Central memory CD8-positive, alpha-beta T cell (primary cell): ENCODE measurements around the gene ARHGEF4.
A peak's percentile ranks its signal among the peaks of the same experiment; 100 is the strongest.

Experiments used
- ATAC-seq: fragments of 150-1000 bp; cut with Tn5 transposase; replicated peaks from 2 replicates; pipeline ENCODE4 v1.10.0; 2022; ENCODE audit warnings: mild to moderate bottlenecking, moderate FRiP score, moderate number of reproducible peaks; ENCODE audit not compliant: poor library complexity, severe bottlenecking; ENCODE audit errors: extremely low read depth
- DNase-seq, 2 donors: peaks; one replicate each; pipeline ENCODE4 v3.0.0; 2021; ENCODE audit warnings: low spot score in 2 of 2
- H3K27ac Mint-ChIP-seq: one replicate; pipeline ENCODE4 v1.8.0; 2022; ENCODE audit warnings: low read depth, mild to moderate bottlenecking, moderate library complexity, mixed read lengths
- H3K27me3 Mint-ChIP-seq: one replicate; pipeline ENCODE4 v1.8.0; 2022; ENCODE audit warnings: mixed read lengths
- H3K36me3 Mint-ChIP-seq: one replicate; pipeline ENCODE4 v1.8.0; 2022; ENCODE audit warnings: mild to moderate bottlenecking, moderate library complexity, mixed read lengths; ENCODE audit not compliant: insufficient read depth
- H3K4me1 Mint-ChIP-seq: one replicate; pipeline ENCODE4 v1.8.0; 2022; ENCODE audit warnings: mixed read lengths
- H3K4me3 Mint-ChIP-seq: one replicate; pipeline ENCODE4 v1.8.0; 2022; ENCODE audit warnings: mild to moderate bottlenecking, moderate library complexity, mixed read lengths
- H3K9me3 Mint-ChIP-seq: one replicate; pipeline ENCODE4 v1.8.0; 2022; ENCODE audit warnings: mixed read lengths

ARHGEF4 gene

GRCh38 chr2:130823171-130823885 is 13.4 kb upstream of the ARHGEF4 start:
- DNase-seq, result no peak
- Mint-ChIP-seq H3K4me3 (no peak overlapping the region), H3K27ac (peak overlapping the region; percentile 96), H3K4me1 (peaks cover 12% of the 10 kb centered on the region), H3K27me3 (no peaks in the 10 kb centered on the region), H3K36me3 (peaks cover 10% of the 10 kb centered on the region), H3K9me3 (no peaks in the 10 kb centered on the region)
- ATAC-seq, result no peak

GRCh38 chr2:130823886-130824491 is 12.7 kb upstream of the ARHGEF4 start:
- peaks cover 10% of the 10 kb centered on the region for H3K36me3 Mint-ChIP-seq
- H3K27ac Mint-ChIP-seq, result peak overlapping the region; percentile 96
- H3K27me3 Mint-ChIP-seq, result no peaks in the 10 kb centered on the region
- peaks cover 12% of the 10 kb centered on the region for H3K4me1 Mint-ChIP-seq
- peak; percentile 23 for ATAC-seq
- DNase-seq, result no peak
- no peaks in the 10 kb centered on the region for H3K9me3 Mint-ChIP-seq
- H3K4me3 Mint-ChIP-seq, result peak overlapping the region; percentile 66

GRCh38 chr2:130824492-130825061 is 12.1 kb upstream of the ARHGEF4 start:
- Mint-ChIP-seq H3K4me1 (peaks cover 12% of the 10 kb centered on the region), H3K27ac (peak overlapping the region; percentile 96), H3K4me3 (peak overlapping the region; percentile 66), H3K9me3 (no peaks in the 10 kb centered on the region), H3K27me3 (no peaks in the 10 kb centered on the region), H3K36me3 (peaks cover 10% of the 10 kb centered on the region)
- DNase-seq (peak in 1 of 2 donors; percentile 69), ATAC-seq (peak; percentile 90)

GRCh38 chr2:130825231-130825965 is 11.3 kb upstream of the ARHGEF4 start:
- Mint-ChIP-seq H3K36me3 (peaks cover 10% of the 10 kb centered on the region), H3K4me3 (no peak overlapping the region), H3K27ac (peak overlapping the region; percentile 96), H3K9me3 (no peaks in the 10 kb centered on the region), H3K27me3 (peaks cover 1% of the 10 kb centered on the region), H3K4me1 (peaks cover 12% of the 10 kb centered on the region)
- DNase-seq (no peak), ATAC-seq (no peak)

- no peak overlapping the region for H3K4me3 Mint-ChIP-seq
- peaks cover 12% of the 10 kb centered on the region for H3K4me1 Mint-ChIP-seq
- peaks cover 14% of the 10 kb centered on the region for H3K36me3 Mint-ChIP-seq
- ATAC-seq, result no peak
- no peaks in the 10 kb centered on the region for H3K9me3 Mint-ChIP-seq
- peaks cover 6% of the 10 kb centered on the region for H3K27me3 Mint-ChIP-seq
- no peak for DNase-seq
- H3K27ac Mint-ChIP-seq, result no peak overlapping the region
These were observed 10.8 kb upstream of the ARHGEF4 start for GRCh38 chr2:130825966-130826253.

- ATAC-seq, result no peak
- peaks cover 12% of the 10 kb centered on the region for H3K4me1 Mint-ChIP-seq
- H3K27ac Mint-ChIP-seq, result no peak overlapping the region
- H3K36me3 Mint-ChIP-seq, result peaks cover 14% of the 10 kb centered on the region
- H3K27me3 Mint-ChIP-seq, result peaks cover 8% of the 10 kb centered on the region
- no peak for DNase-seq
- H3K9me3 Mint-ChIP-seq, result no peaks in the 10 kb centered on the region
- no peak overlapping the region for H3K4me3 Mint-ChIP-seq
These were observed 10.3 kb upstream of the ARHGEF4 start for GRCh38 chr2:130826419-130826818.

GRCh38 chr2:130826821-130827501 is 9.8 kb upstream of the ARHGEF4 start:
- ATAC-seq, result no peak
- H3K9me3 Mint-ChIP-seq, result no peaks in the 10 kb centered on the region
- H3K27ac Mint-ChIP-seq, result no peak overlapping the region
- peaks cover 12% of the 10 kb centered on the region for H3K4me1 Mint-ChIP-seq
- no peak overlapping the region for H3K4me3 Mint-ChIP-seq
- peaks cover 10% of the 10 kb centered on the region for H3K27me3 Mint-ChIP-seq
- peaks cover 14% of the 10 kb centered on the region for H3K36me3 Mint-ChIP-seq
- DNase-seq, result no peak

GRCh38 chr2:130827502-130828251 is 9.0 kb upstream of the ARHGEF4 start:
- ATAC-seq, result no peak
- H3K9me3 Mint-ChIP-seq, result no peaks in the 10 kb centered on the region
- H3K27ac Mint-ChIP-seq, result no peak overlapping the region
- peaks cover 17% of the 10 kb centered on the region for H3K27me3 Mint-ChIP-seq
- DNase-seq, result no peak
- H3K4me3 Mint-ChIP-seq, result no peak overlapping the region
- H3K36me3 Mint-ChIP-seq, result peaks cover 14% of the 10 kb centered on the region
- H3K4me1 Mint-ChIP-seq, result peaks cover 12% of the 10 kb centered on the region

GRCh38 chr2:130828461-130828860 is 8.3 kb upstream of the ARHGEF4 start:
- no peak overlapping the region for H3K4me3 Mint-ChIP-seq
- peaks cover 12% of the 10 kb centered on the region for H3K4me1 Mint-ChIP-seq
- no peak for ATAC-seq
- peaks cover 14% of the 10 kb centered on the region for H3K36me3 Mint-ChIP-seq
- H3K27me3 Mint-ChIP-seq, result peaks cover 25% of the 10 kb centered on the region
- H3K27ac Mint-ChIP-seq, result no peak overlapping the region
- no peaks in the 10 kb centered on the region for H3K9me3 Mint-ChIP-seq
- no peak for DNase-seq

- ATAC-seq, result no peak
- H3K9me3 Mint-ChIP-seq, result no peaks in the 10 kb centered on the region
- H3K4me3 Mint-ChIP-seq, result no peak overlapping the region
- H3K27ac Mint-ChIP-seq, result no peak overlapping the region
- peaks cover 12% of the 10 kb centered on the region for H3K36me3 Mint-ChIP-seq
- H3K4me1 Mint-ChIP-seq, result peaks cover 8% of the 10 kb centered on the region
- H3K27me3 Mint-ChIP-seq, result peaks cover 27% of the 10 kb centered on the region
- DNase-seq, result no peak
These were observed 7.7 kb upstream of the ARHGEF4 start for GRCh38 chr2:130829015-130829414.

- no peaks in the 10 kb centered on the region for H3K9me3 Mint-ChIP-seq
- H3K27me3 Mint-ChIP-seq, result peaks cover 42% of the 10 kb centered on the region
- no peak for DNase-seq
- H3K4me1 Mint-ChIP-seq, result no peaks in the 10 kb centered on the region
- no peak overlapping the region for H3K4me3 Mint-ChIP-seq
- no peak for ATAC-seq
- no peak overlapping the region for H3K27ac Mint-ChIP-seq
- peaks cover 5% of the 10 kb centered on the region for H3K36me3 Mint-ChIP-seq
These were observed 6.2 kb upstream of the ARHGEF4 start for GRCh38 chr2:130830538-130830937.

- H3K9me3 Mint-ChIP-seq, result no peaks in the 10 kb centered on the region
- H3K4me1 Mint-ChIP-seq, result no peaks in the 10 kb centered on the region
- peaks cover 50% of the 10 kb centered on the region for H3K27me3 Mint-ChIP-seq
- no peak overlapping the region for H3K27ac Mint-ChIP-seq
- peaks cover 5% of the 10 kb centered on the region for H3K36me3 Mint-ChIP-seq
- DNase-seq (no peak), ATAC-seq (no peak)
- no peak overlapping the region for H3K4me3 Mint-ChIP-seq
These were observed 5.4 kb upstream of the ARHGEF4 start for GRCh38 chr2:130831356-130831755.
